K562 (cell line): Measurements from ENCODE around the gene ATXN7L2. TPM values are rescaled to one million over a fixed set of nuclear protein-coding genes. Genes with fewer than 3 reads are reported as not detected.

Source experiments
- ATF7 ChIP-seq: fragments of 450-650 bp; IDR thresholded peaks from 2 replicates; pipeline ENCODE4 v1.7.1; 2014; ENCODE audit warnings: mild to moderate bottlenecking, moderate library complexity
- BMI1 ChIP-seq: fragments of 150-350 bp; IDR thresholded peaks from 2 replicates; pipeline ENCODE4 v1.6.1; 2014; ENCODE audit warnings: low read length
- CCNT2 ChIP-seq: IDR thresholded peaks from 2 replicates; pipeline ENCODE4 v1.6.1; 2011; ENCODE audit warnings: borderline replicate concordance, low read depth, mild to moderate bottlenecking, moderate library complexity, mixed read lengths, low read length; ENCODE audit not compliant: insufficient read length; ENCODE audit errors: extremely low read depth
- DDX20 ChIP-seq: fragments of 450-650 bp; IDR thresholded peaks from 2 replicates; pipeline ENCODE4 v1.6.1; 2016; ENCODE audit warnings: missing genetic modification characterization, low read depth, mild to moderate bottlenecking, missing compliant biosample characterization, moderate library complexity
- FIP1L1 ChIP-seq: fragments of 200-400 bp; formaldehyde crosslinking; IDR thresholded peaks from 2 replicates; pipeline ENCODE4 v1.6.1; 2018; ENCODE audit warnings: mild to moderate bottlenecking, low read depth, low read length; ENCODE audit not compliant: poor library complexity, severe bottlenecking
- HCFC1 ChIP-seq: IDR thresholded peaks from 2 replicates; pipeline ENCODE4 v1.6.1; 2012; ENCODE audit warnings: low read depth, low read length, improper control_type of control experiment
- ILK ChIP-seq: fragments of 450-650 bp; IDR thresholded peaks from 2 replicates; pipeline ENCODE4 v1.6.1; 2016; ENCODE audit warnings: missing genetic modification characterization, low read depth, mild to moderate bottlenecking, missing compliant biosample characterization, moderate library complexity, borderline replicate concordance
- KLF16 ChIP-seq: IDR thresholded peaks from 2 replicates; pipeline ENCODE4 v1.6.1; 2016; ENCODE audit warnings: antibody characterized with exemption
- PREB ChIP-seq: sonication (generic); formaldehyde crosslinking; IDR thresholded peaks from 2 replicates; pipeline ENCODE4 v1.8.1; 2023; ENCODE audit warnings: mild to moderate bottlenecking, missing genetic modification reagents
- STAT6 ChIP-seq: sonication (generic); formaldehyde crosslinking; IDR thresholded peaks from 2 replicates; pipeline ENCODE4 v1.8.1; 2023; ENCODE audit warnings: mild to moderate bottlenecking, missing genetic modification reagents
- TBL1XR1 ChIP-seq, 2 experiments: IDR thresholded peaks; 2 replicates each; pipeline ENCODE4 v1.6.1; 2012; ENCODE audit warnings: improper control_type of control experiment in 2 of 2, low read length in 2 of 2, mild to moderate bottlenecking in 1 of 2
- ZBTB1 ChIP-seq: sonication (generic); formaldehyde crosslinking; IDR thresholded peaks from 2 replicates; pipeline ENCODE4 v1.8.1; 2023; ENCODE audit warnings: missing genetic modification reagents, low read depth, mild to moderate bottlenecking, borderline replicate concordance
- ZBTB33 ChIP-seq: sonication (generic); formaldehyde crosslinking; IDR thresholded peaks from 2 replicates; pipeline ENCODE4 v1.8.1; 2023; ENCODE audit warnings: mild to moderate bottlenecking, missing genetic modification reagents
- ZNF134 ChIP-seq: fragments of 250-450 bp; sonication (Bioruptor Pico); conservative IDR thresholded peaks from 2 replicates; pipeline ENCODE4 v1.4.0; 2020
- ZNF609 ChIP-seq: sonication (generic); formaldehyde crosslinking; IDR thresholded peaks from 2 replicates; pipeline ENCODE4 v1.8.1; 2023; ENCODE audit warnings: missing genetic modification reagents, mild to moderate bottlenecking, borderline replicate concordance
- ZNF75A ChIP-seq: fragments of 450-650 bp; formaldehyde crosslinking; IDR thresholded peaks from 2 replicates; pipeline ENCODE4 v1.4.0; 2020; ENCODE audit warnings: mild to moderate bottlenecking
- polyA plus RNA-seq, 8 experiments: library from polyadenylated mRNA; depleted of rRNA in 4 of 8; stranded (reverse) in 5 of 8; unstranded in 3 of 8; fragments of >200 nt; fragmentation: Nextera tagmentation in 2 of 8; fragmentation: Illumina TruSeq in 1 of 8; extraction: Ambion mirVana in 2 of 8; extraction: Trizol in 1 of 8; gene quantifications; 2 replicates each; pipeline versions ENCODE4 v1.2.1 to v1.2.3, GENCODE V29; 2011 to 2014; ENCODE audit warnings: inconsistent platforms in 1 of 8, missing spikeins in 1 of 8
- total RNA-seq, 7 experiments: library from RNA; depleted of rRNA in 6 of 7; stranded (reverse); fragments of >200 nt in 6 of 7; fragmentation: Illumina TruSeq in 2 of 7; extraction: Trizol in 2 of 7; gene quantifications; 2 replicates each; pipeline versions ENCODE4 v1.2.1 to v1.2.3, GENCODE V29; 2011 to 2021; ENCODE audit warnings: low replicate concordance in 1 of 7

The ATXN7L2 gene
- total and polyA plus RNA-seq, 9 of the 15 experiments (the other 6 are each of a cell fraction or from before 2014, with no cell fraction given): 0.21 to 10.4 (median 5.8) TPM

- TF ChIP-seq BMI1: no peak; the same call in 1 of the 2 replicates
- no peak; a peak in 1 of 4 replicates for TF ChIP-seq TBL1XR1 (IDR thresholded peaks at IDR 0.05; ENCODE audit: low read length in 2 of 2)
- TF ChIP-seq HCFC1: peak; percentile 84
- TF ChIP-seq KLF16: no peak
- TF ChIP-seq ILK (tag): no peak
- peak; percentile 92 for TF ChIP-seq CCNT2
- no peak for TF ChIP-seq ZBTB33 (CRISPR knock-in tag)
- no peak for TF ChIP-seq PREB (CRISPR knock-in tag)
- TF ChIP-seq ZNF609 (CRISPR knock-in tag): peak; percentile 97; the same call in 1 of the 2 replicates
- TF ChIP-seq DDX20 (tag): no peak
- TF ChIP-seq ZNF134 (CRISPR knock-in tag): no peak
- no peak for TF ChIP-seq ZNF75A (CRISPR knock-in tag)
- no peak; the same call in 1 of the 2 replicates for TF ChIP-seq STAT6 (CRISPR knock-in tag)
- TF ChIP-seq FIP1L1: peak; percentile 89
- peak; percentile 71; the same call in 1 of the 2 replicates for TF ChIP-seq ATF7
- peak; percentile 66; the same call in 1 of the 2 replicates for TF ChIP-seq ZBTB1 (CRISPR knock-in tag)
Measured at GRCh38 chr1:109483672-109484518, at the start of gene ATXN7L2 (continued).
